Endometrial microvascular endothelial cells (primary cell): ENCODE data around the gene RBM48. TPM values are rescaled to one million over a fixed set of nuclear protein-coding genes. Genes with fewer than 3 reads are reported as not detected.
"Not testable (repeated sequence)": the region's sequence is repeated elsewhere in the genome, so short reads cannot be mapped to it uniquely, and the experiment has no call there.

Source experiments
- in situ Hi-C: cut with HindIII; loops from 2 replicates; pipeline ENCODE4 v1.10.0; 2017; ENCODE audit warnings: low sequenced_read_pairs, low pct_unique_long_range_greater_than_20kb; ENCODE audit errors: inconsistent ontology term
- total RNA-seq: library from RNA; depleted of rRNA; stranded (reverse); fragments of >200 nt; gene quantifications from one replicate; pipeline ENCODE4 v1.2.3, GENCODE V29; 2015; ENCODE audit errors: inconsistent ontology term

Gene RBM48
- 6.4 TPM for total RNA-seq

- in situ Hi-C loops, result no loop called here
Measured at GRCh38 chr7:92528188-92528957, at the start of gene RBM48, which contains the start of gene PEX1. TSS of gene RBM48 (plus strand) at chr7:92528795. CDS start at chr7:92528814, 19 bp downstream. TSS of gene PEX1 (minus strand) at chr7:92528520. CDS start at chr7:92528435, 85 bp downstream.

- in situ Hi-C loops, result not testable (repeated sequence)
Measured at GRCh38 chr7:92479146-92479545, 49.4 kb upstream of the RBM48 start.

GRCh38 chr7:92483624-92484023 is 45.0 kb upstream of the RBM48 start:
- in situ Hi-C loops, result not testable (repeated sequence)

GRCh38 chr7:92484226-92484625 is 44.4 kb upstream of the RBM48 start:
- in situ Hi-C loops, result not testable (repeated sequence)

- in situ Hi-C loops, result no loop called here
Measured at GRCh38 chr7:92485267-92485892, 43.2 kb upstream of the RBM48 start.

- in situ Hi-C loops, result no loop called here
Measured at GRCh38 chr7:92485974-92486373, 42.6 kb upstream of the RBM48 start.

- in situ Hi-C loops, result no loop called here
Measured at GRCh38 chr7:92487804-92488203, 40.8 kb upstream of the RBM48 start.

GRCh38 chr7:92489634-92490033 is 39.0 kb upstream of the RBM48 start:
- in situ Hi-C loops, result no loop called here

- in situ Hi-C loops, result no loop called here
Measured at GRCh38 chr7:92496876-92497275, 31.7 kb upstream of the RBM48 start.

GRCh38 chr7:92498557-92498956 is 30.0 kb upstream of the RBM48 start:
- in situ Hi-C loops, result no loop called here

GRCh38 chr7:92503767-92504166 is 24.8 kb upstream of the RBM48 start:
- in situ Hi-C loops, result no loop called here

- in situ Hi-C loops, result no loop called here
Measured at GRCh38 chr7:92504563-92504962, 24.0 kb upstream of the RBM48 start.

- in situ Hi-C loops, result no loop called here
Measured at GRCh38 chr7:92506363-92506762, 22.2 kb upstream of the RBM48 start.

- in situ Hi-C loops, result no loop called here
Measured at GRCh38 chr7:92508946-92509345, 19.6 kb upstream of the RBM48 start.

GRCh38 chr7:92513167-92513902 is 15.3 kb upstream of the RBM48 start:
- in situ Hi-C loops, result no loop called here

- in situ Hi-C loops, result no loop called here
Measured at GRCh38 chr7:92517631-92518030, 11.0 kb upstream of the RBM48 start.

GRCh38 chr7:92520024-92520423 is 8.6 kb upstream of the RBM48 start:
- in situ Hi-C loops, result no loop called here

- in situ Hi-C loops, result no loop called here
Measured at GRCh38 chr7:92523110-92523509, 5.5 kb upstream of the RBM48 start.

- in situ Hi-C loops, result no loop called here
Measured at GRCh38 chr7:92527300-92528187, 1.1 kb upstream of the RBM48 start.
